HG02588 (cell line): Measurements from ENCODE around the gene R3HDM2.

ENCODE experiments used
- ATAC-seq: cut with Tn5 transposase; IDR thresholded peaks from one replicate; pipeline ENCODE4 v1.9.1; 2021; ENCODE audit warnings: mild to moderate bottlenecking, moderate library complexity; ENCODE audit not compliant: unreplicated experiment

The R3HDM2 gene

GRCh38 chr12:57467212-57467874 lies 36.5 kb upstream of the R3HDM2 start:
- ATAC-seq, result no peak

- ATAC-seq, result no peak
Observed at GRCh38 chr12:57465747-57466505, 35.1 kb upstream of the R3HDM2 start.

GRCh38 chr12:57465030-57465746 lies 34.3 kb upstream of the R3HDM2 start:
- ATAC-seq, result no peak

GRCh38 chr12:57464569-57464968 lies 33.7 kb upstream of the R3HDM2 start:
- no peak for ATAC-seq

GRCh38 chr12:57462912-57463253 lies 32.0 kb upstream of the R3HDM2 start:
- ATAC-seq, result no peak

- peak; percentile 53 for ATAC-seq
Observed at GRCh38 chr12:57462251-57462911, 31.5 kb upstream of the R3HDM2 start.

- ATAC-seq, result no peak
Observed at GRCh38 chr12:57461917-57462250, 31.0 kb upstream of the R3HDM2 start.

- ATAC-seq, result no peak
Observed at GRCh38 chr12:57461276-57461916, 30.6 kb upstream of the R3HDM2 start.

GRCh38 chr12:57460841-57461275 lies 30.0 kb upstream of the R3HDM2 start:
- no peak for ATAC-seq

GRCh38 chr12:57460468-57460784 lies 29.6 kb upstream of the R3HDM2 start:
- no peak for ATAC-seq

GRCh38 chr12:57459750-57460467 lies 29.1 kb upstream of the R3HDM2 start, which contains the start of gene GLI1:
Gene GLI1 (plus strand): TSS chr12:57459785. CDS start chr12:57463692, 3,907 bp downstream.
- no peak for ATAC-seq

- ATAC-seq, result peak; percentile 48
Observed at GRCh38 chr12:57459055-57459749, 28.4 kb upstream of the R3HDM2 start.

GRCh38 chr12:57458665-57459054 lies 27.8 kb upstream of the R3HDM2 start:
- no peak for ATAC-seq

- ATAC-seq, result no peak
Observed at GRCh38 chr12:57456737-57457490, 26.1 kb upstream of the R3HDM2 start.

GRCh38 chr12:57456145-57456700 lies 25.4 kb upstream of the R3HDM2 start:
- ATAC-seq, result peak; percentile 33

- ATAC-seq, result no peak
Observed at GRCh38 chr12:57455374-57456144, 24.7 kb upstream of the R3HDM2 start.

- no peak for ATAC-seq
Observed at GRCh38 chr12:57454566-57455373, 23.9 kb upstream of the R3HDM2 start, which contains the start of gene INHBE. Gene INHBE (plus strand): TSS chr12:57455307. CDS start chr12:57455537, 230 bp downstream.
